Activated T-cell treated with anti-CD3 and anti-CD28 coated beads for 48 hours (primary cell): ENCODE data around the gene MRPS7.
"Not testable (repeated sequence)": the region's sequence is repeated elsewhere in the genome, so short reads cannot be mapped to it uniquely, and the experiment has no call there.

Source experiments
- DNase-seq: peaks from one replicate; pipeline ENCODE4 v3.0.0-alpha.2; 2020; ENCODE audit warnings: low read depth

The MRPS7 gene

DNA sequence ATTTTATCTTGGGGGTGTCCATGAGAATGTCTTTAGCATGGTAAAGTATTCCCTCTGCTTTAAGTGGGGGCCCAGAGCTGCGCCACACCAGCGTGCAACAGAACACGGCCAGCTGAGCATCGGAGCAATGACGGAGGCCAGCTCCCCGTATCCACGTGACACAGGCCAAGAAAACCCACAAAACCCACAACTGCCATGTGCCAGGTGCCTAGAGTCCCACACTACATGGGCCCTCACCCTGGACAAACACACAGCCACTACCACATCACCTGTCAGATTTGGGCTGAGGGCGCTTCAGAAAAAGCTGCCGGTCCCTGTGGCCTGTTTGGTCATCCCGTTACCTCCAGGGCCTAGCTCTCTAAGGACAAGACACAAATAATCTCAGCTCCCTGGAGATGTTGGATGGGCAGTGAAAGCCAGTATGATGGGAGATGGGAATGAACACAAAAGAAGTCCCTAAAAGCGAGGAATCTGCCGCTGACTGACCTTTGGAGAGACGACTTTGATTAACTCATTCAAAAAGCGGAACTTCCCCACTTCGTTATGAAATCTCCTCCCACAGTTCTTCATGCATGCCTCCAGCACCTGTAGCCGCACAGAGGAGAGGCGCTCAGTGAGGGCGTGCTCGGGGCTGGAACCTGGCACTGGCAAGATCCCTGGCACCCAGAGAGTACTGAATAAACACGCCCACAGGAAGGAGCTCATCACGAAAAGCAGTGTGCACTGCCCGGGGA lies 17.4 kb upstream of the MRPS7 start:
- no peak for DNase-seq

DNA sequence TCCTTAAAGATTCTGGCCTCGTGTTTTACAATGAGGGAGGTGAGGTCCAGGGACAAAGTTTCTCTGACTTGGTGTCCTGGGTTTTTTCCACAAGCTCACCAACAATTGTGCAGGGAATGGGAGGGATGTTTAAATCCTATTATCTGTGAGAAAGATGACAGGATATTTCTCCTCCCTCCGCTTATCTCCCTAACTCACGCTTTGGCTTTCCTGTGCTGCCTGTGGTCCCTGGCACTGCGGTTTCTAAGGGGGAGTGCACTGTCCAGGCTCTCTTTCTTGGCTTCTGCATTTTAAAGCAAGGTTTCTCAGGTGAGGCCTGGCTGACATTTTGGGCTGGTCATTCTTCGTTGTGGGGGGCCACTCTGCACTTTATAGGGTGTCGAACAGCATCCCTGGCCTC lies 16.7 kb upstream of the MRPS7 start:
- no peak for DNase-seq

DNA sequence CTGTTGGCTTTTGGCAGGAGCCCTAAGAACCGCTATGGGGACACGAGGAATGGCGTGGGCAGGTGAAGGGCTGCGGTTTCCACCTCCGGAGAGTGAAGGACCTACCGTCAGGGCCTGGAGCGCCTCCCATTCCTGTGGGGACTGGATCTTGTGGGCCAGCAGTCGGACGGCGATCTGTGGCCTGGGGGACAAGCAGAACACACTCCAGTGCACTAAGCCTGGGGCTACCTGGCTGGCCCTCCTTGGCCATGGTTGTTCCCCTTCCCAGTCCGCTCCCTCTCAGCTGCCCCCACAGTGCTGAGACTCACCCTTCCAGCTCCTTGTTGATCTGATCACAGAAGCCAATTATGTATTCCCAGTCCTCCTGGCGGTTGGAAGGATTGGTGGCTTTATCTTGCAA lies 15.3 kb upstream of the MRPS7 start:
- DNase-seq, result no peak

DNA sequence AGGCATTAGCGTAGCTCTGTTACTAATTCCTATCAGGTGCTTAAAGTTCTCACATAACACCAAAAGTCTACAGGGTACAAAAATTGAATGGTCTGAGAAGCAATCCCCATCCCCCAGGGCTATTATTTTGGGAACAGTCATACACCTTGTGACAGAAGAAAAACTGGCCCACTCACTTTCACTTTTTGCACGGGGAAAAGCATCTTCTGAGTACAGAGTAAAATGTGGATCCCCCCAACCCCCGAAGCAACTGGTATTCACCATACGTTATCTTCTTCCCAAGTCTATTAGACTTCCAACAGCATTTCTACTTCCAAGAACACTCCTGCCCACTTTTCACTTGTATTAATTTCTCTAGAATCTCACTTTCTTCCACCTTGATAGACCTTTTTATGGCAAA lies 12.1 kb upstream of the MRPS7 start:
- no peak for DNase-seq

DNA sequence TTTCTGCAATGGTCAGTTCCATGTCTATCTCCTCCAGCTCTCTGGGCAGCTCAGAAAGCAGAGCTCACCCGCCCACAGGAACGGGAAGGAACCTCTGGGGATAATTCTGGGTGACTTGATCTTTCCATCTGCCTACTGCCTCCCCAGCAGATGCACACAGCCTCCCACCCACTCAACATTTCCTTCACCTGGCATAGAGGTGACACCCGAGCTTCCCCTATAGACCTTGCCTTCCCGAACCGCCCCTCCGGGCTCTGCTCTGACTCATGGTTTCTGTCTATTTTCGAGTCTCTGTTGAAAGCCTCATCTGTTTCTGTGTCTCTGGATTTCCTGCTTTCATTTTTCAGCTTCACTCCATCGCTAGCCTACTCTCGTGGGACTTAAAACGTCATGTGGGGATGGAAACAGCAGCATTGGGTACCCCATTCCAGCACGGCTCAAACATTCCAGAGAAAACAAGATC lies 11.6 kb upstream of the MRPS7 start:
- DNase-seq, result peak; percentile 68

DNA sequence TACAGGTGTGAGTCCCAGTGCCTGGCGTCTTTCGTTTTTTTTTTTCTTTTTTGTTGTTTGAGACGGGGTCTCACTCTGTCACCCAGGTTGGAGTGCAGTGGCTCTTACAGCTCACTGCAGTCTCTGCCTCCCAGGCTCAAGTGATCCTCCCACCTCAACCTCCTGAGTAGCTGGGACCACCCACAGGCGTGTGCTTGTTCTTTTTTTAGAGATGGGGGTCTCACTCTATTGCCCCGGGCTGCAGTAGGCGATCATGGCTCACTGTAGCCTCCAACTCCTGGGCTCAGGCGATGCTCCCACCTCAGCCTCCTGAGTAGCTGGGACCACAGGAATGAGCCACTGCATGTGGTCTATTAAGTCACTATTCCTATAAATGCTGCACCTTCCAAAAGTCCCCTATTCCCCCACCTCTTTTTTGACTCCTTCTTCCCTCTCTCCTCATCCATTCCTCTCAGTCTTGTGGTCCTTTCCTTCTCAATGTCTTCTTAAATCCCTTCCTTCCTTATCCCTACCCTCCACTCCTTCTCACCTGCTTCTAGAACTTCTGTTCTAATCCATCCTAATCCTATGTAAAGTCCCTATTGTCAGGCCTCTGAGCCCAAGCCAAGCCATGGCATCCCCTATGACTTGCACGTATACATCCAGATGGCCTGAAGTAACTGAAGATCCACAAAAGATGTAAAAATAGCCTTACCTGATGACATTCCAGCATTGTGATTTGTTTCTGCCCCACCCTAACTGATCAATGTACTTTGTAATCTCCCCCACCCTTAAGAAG lies 9.5 kb upstream of the MRPS7 start:
- no peak for DNase-seq

DNA sequence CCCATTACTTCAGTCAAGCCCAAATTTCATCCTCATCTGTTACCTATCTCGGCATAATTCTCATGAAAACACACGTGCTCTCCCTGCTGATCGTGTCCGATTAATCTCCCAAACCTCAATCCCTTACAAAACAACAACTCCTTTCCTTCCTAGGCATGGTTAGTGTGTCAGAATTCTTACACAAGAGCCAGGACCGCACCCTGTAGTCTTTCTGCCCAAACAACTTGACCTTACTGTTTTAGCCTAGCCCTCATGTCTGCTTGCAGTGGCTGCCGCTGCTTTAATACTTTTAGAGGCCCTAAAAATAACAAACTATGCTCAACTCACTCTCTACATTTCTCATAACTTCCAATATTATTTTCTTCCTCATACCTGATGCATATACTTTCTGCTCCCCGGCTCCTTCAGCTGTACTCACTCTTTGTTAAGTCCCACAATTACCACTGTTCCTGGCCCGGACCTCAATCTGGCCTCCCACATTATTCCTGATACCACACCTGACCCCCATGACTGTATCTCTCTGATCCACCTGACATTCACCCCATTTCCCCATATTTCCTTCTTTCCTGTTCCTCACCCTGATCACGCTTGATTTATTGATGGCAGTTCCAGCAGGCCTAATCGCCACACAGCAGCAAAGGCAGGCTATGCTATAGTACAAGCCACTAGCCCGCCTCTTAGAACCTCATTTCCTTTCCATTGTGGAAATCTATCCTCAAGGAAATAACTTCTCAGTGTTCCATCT lies 5.6 kb upstream of the MRPS7 start:
- DNase-seq, result not testable (repeated sequence)

DNA sequence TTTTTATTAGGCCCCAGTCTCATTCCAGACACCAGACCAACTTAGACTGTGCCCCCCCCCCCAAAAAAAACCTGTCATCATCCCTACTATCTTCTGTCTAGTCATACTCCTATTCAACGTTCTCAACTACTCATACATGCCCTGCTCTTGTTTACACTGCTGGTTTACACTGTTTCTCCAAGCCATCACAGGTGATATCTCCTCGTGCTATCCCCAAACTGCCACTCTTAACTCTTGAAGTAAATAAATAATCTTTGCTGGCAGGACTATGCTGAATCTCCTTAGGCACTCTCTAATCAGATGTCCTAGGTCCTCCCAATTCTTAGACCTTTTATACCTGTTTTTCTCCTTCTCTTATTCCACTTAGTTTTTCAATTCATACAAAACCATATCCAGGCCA lies 4.5 kb upstream of the MRPS7 start:
- not testable (repeated sequence) for DNase-seq

DNA sequence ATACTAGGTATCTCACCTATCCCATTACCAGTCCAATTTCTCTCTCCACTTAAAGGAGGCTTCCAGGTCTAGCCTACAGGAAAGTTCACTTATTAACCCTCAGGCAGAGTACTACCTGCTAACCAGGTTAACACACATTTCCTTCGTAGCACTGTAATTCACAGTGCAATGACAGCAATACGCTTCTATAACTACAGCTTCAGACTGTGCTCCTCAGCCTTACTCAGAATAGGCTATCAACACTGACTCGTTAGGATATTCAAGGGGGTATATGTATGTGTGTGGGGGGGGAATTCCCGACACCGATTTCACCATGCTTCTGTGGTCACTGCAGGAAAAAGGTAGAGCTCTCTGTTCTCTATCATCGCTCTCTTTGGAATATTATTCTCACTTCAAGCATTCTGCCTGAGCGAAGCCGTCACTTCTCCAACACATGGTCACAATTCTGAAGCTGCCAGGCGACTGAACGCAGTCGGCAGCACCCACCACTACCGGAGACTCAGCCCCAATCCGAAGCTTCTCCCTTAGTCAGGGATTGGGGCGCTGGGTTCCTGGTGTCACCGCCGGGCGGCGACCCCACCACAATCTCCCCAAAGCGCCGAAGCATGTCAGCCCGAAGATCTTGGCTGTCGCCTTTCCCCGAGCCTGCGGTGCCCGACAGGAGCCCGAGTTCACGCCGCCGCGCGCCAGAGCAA lies 891 bp upstream of the MRPS7 start:
- DNase-seq, result peak; percentile 45

DNA sequence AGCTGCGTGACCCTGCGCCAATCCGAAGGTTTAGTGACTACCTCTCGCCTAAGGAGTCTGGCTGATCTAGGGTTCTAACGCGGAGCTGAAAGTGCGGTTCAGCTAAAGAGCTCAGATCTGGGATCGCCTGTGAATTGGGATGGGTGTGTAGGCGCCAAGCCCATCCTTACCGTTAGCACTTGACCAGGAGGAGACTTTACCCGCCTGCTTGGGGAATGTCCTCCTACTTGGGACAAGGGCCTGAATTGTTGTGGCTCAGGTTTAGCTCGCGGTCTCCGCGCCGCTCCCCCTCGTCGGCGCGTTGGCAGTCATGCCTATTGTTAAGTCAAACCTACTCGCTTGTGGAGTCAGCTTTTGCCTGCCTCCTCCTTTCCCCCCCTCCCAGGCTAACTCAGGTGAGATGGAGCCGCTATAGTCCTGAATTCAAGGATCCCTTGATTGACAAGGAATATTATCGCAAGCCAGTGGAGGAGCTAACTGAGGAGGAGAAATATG lies 480 bp downstream of the MRPS7 start:
- no peak for DNase-seq

DNA sequence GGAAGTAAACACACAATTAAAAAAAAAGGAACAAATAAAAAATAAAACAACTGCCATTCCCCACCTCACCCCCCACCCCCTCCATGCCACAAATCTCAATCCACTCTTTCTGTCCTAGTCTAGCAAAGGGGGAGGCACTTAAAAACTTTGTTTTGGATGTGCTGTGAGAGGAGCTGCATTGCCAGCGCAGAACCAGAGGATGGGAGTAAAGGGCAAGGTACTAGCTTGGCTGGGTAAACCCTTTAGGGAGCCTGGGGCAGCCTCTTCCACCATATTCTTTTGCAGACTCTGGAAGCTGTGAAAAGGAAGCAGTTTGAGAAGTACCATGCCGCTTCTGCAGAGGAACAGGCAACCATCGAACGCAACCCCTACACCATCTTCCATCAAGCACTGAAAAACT lies 1.4 kb downstream of the MRPS7 start:
- no peak for DNase-seq

DNA sequence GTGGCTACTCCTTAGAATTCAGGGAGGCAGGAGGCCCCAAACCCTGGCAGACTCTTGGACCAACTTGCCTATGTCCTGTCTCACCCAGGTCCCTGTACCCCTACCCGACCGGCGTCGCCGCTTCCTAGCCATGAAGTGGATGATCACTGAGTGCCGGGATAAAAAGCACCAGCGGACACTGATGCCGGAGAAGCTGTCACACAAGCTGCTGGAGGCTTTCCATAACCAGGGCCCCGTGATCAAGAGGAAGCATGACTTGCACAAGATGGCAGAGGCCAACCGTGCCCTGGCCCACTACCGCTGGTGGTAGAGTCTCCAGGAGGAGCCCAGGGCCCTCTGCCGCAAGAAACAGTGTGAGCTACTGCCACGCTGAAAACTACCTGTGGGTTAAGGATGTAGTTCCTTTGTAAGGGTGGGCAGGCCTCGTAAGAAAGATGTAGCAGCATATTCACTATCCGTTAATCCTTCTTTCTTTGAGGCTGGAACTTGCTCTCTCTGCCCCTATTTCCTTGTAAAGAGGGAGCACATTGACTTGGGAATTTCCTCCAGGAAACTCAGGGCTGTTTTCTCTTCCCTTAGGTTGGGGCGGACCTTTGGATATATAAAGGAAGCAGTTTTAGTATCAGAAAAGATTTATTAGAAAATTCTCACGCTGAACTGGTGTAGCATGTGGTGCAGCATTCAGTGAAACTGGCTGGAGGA lies 4.1 kb downstream of the MRPS7 start:
- DNase-seq, result no peak

DNA sequence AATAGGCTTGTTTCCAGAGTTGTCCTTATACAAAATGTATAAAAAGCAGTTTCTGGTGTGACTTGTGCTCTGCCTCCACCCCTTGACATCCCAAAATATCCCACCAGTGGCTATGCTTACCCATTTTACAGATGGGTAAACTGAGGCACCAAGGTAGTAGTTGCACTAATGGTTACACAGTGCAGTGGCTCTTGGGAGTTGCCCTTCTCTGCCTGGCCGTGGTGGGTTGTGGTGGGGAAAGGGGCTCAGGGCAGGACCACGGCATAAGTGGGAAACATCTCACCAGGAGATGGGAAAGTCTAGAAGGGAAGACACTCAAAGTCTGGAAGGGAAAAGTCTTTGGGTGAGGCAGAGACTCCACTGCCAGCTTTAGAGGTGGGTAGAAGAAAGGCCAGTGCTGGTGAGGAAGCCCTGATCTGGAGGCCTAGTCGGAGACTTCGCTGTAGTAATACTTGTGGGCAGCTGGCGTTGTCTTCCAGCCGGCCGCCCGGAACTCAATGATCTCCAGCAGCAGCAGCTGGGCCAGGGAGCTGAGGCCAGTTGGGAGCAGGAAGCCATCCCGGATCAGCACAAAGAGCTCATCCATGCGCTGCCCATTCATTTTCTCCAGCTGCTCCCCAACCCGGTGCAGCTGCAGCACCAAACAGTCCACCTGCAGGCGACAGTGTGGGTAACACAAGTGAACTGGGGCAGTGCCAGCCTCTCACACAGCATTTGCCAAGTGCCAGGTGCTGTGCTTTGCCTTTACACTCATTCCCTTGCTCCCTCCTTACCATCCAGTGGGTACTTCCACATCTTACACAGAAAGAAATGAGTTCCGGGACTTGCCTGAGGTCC lies 4.9 kb downstream of the MRPS7 start:
- DNase-seq, result no peak

DNA sequence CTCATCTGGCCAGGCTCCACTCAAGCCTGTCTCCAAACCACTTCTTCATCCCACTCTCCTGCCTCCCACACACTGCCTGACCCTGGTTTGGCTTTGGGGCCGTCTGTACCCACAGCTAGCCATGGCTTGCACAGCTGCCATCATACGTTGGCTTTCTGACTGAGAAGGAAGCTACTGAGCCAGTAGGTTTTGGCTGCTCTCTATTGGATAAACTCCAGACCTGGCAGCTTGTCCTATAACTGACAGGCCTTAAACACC lies 5.4 kb downstream of the MRPS7 start:
- no peak for DNase-seq

DNA sequence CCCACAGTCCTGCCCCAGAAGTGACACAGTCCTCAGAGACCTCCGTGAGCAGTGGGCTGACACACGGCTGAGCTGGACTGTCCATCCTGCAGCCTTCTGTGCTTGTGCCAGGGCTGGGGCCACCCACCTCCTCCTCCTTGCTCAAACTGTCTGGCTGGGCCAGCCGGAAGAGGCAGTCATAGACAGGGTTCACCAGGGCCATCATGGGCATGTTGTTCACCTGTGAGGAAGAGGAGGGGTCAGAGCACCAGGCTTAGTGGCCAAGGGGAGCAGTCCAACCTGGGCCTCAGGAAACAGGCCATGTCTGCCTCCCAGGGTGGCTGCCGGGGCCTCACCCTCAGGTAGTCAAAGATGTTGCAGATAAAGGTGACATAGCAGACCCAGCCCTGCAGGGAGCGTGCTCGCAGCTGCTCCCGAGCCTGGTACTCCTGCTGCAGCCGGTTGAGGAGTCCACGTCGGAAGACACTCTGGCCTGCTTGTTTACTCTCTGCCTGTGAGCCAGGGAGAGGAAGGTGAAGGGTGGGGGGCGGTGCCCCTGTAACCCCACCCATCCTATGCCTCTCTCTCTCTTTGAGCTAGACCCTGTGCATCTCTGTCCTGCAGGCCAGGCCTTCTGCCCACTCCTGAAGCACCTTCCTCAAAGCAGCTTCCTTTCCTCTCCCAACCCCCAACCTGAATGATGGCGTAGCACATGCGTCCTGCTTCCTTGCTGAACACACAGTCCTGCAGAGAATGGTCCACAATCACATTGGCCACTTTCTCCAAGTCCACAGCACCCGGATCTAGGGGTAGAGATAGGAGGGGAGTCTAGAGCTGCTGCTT lies 5.9 kb downstream of the MRPS7 start:
- DNase-seq, result no peak

DNA sequence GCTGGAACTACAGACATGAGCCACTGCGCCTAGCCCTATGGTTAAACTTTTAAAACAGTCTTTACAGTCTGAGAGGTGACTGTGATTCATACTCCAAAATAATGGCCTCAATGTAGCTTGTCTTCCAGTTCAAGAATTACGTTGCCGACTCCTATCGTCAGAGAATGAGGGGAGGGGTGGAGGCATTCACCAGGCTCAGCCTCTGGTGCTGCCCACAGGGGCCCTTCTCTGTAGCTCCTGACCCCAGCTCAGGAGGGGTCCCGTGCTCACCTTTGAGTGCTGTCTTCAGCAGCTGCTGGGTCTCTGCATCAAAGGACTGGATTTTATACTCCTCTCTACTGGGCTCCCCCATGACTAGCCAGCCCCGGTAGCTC lies 8.2 kb downstream of the MRPS7 start:
- DNase-seq, result no peak

DNA sequence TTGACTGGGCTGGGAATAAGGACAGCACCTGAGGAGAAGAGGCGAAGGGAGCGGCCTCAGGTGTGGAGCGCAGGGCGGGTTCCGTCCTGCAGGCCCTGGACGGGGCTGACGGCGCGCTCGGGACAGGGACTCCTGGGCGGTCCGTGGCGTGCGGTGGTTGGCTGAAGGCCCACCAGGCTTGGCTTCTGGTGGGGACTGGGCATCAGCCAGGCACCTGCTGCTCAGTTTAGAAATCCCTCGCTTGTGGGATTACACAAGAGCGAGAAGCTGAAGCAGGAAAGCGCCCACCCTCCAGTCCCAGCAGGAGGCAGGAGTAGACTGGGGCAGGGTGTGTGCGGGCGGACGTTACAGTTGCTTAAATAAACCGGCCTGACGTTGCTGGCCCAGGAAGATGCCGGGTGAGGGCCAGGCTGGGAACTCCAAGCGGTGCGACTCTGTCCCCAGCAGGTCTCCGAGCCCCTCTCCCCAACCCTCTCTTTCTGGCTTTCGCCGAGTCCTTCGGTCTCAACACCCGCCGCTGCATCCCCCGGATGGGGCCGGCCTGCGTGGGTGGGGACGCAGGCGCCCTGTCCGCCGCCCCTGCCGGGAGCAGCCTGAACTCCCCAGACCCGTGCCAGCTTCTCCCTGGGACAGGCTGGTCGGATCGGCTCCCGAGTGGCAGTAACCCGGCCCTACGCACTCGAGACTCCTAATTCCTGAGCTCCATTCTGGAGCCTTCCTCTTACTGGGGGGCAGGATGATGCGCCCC lies 8.7 kb downstream of the MRPS7 start:
- DNase-seq, result peak; percentile 68

DNA sequence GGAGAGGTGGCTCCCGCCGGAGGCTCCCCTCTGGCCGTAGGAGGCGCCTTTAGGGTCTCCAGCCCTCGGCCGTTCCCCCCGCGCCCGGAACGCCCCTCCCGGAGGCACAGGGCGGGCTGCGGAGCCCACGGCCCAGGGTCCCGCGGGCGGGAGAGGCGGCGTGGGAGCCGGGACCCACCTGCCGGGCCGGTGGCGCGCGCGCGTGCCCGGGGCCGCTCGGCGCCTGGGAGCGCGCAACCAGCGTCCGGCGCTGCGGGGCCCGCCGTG lies 9.2 kb downstream of the MRPS7 start, which contains the start of gene MIF4GD:
TSS of gene MIF4GD (minus strand) at position 266 of the 267 bp plus-strand sequence. CDS start 1,036 bp downstream, outside the sequence.
- no peak for DNase-seq

DNA sequence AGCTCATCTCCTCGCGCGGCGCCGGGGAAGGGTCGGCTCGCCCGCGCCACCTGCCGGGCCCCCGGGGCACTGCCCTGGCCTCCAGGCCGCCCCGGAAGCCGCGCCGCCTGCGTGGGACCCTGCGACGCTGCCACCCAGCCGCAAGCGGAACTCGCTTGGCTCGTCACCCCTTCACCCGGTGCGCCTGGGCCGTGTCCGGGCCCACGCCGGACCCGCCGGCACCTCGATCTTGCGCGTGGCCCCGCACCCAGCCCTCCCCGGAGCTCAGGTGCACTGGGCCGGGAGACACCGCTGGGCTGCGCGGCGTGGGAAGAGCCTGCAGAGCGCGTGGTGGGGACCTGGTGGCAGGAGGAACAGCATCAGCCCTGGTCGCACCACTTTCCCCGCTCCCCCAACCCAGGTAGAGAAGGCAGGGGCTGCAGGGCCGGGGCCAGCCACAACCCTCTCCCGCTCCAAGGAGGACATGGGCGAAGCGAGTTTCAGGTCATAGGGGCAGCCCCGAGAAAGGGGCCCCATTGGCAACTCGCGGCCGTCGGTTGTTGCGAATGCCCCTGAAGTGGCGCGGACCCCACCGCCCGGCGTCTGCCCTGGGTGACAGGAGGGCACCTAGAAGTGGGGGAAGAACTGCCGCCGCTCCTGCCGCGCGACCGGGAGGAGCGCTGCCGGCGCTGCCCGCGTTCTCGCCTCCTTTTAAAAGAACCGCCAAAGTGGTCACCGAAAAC lies 9.7 kb downstream of the MRPS7 start:
- peak; percentile 92 for DNase-seq
